GM19351 (cell line): ENCODE measurements around the gene AQP5.

Experiments used
- ATAC-seq: cut with Tn5 transposase; IDR thresholded peaks from one replicate; pipeline ENCODE4 v1.9.1; 2021; ENCODE audit warnings: mild to moderate bottlenecking, moderate library complexity; ENCODE audit not compliant: unreplicated experiment

The AQP5 gene

DNA sequence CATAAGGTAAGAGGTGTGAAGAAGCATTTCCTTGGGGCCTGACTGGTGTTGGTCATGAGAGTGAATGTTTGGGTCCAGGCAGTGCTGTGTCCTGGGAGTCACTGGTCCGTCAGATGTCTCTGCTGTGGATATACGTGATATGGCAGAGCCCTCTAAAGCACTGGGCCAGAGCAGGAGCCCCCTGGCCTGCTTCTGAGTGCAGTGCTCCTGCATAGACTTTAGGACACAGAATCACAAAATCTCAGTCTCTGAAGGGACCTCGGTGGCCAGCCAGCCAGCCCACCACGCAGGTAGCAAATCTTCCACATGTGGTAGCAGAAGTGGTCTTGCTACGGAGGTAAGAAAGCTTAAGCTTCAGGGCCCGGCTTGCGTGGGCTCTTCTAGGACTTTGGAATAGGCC, 29.6 kb upstream of the AQP5 start:
- no peak for ATAC-seq

GRCh38 chr12:49932533-49933130, 29.0 kb upstream of the AQP5 start:
- no peak for ATAC-seq

- ATAC-seq, result no peak
Observed at GRCh38 chr12:49933796-49934195, 27.9 kb upstream of the AQP5 start.

DNA sequence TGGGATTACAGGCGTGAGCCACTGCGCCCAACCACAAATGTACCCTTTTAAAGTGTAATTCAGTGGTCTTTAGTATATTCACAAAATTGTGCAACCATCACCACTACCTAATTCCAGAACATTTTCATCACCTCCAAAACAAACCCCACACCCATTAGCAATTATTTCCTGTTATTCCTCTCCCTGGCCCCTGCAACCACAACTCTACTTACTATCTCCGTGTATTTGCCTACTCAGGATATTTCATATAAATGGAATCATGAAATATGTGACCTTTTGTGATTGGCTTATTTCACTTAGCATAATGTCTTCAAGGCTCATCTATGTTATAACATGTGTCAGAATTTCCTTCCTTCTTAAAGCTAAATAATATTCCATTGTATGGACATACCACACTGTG, 27.2 kb upstream of the AQP5 start:
- no peak for ATAC-seq

- no peak for ATAC-seq
Observed at GRCh38 chr12:49936925-49937324, 24.7 kb upstream of the AQP5 start.

- ATAC-seq, result no peak
Observed at GRCh38 chr12:49937639-49938300, 23.9 kb upstream of the AQP5 start.

DNA sequence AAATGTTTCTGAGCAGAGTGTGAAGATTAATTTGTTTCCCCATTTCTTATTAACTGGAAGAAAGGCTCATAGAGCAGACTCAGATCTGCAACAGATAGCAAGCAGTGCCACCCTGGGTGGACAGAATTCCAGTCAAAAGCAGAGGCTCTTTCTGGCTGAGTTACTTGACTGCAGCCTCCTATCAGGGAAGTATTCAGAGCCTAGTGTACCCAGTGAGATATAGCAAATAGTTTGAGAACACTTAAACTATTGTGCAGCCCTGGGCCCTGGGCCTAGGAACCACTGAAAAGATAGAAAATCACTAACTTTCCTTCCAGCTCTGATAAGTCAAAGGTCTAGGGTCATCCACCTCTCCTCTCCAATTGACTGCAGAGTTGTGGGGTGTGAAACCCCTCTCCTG, 22.4 kb upstream of the AQP5 start:
- no peak for ATAC-seq

DNA sequence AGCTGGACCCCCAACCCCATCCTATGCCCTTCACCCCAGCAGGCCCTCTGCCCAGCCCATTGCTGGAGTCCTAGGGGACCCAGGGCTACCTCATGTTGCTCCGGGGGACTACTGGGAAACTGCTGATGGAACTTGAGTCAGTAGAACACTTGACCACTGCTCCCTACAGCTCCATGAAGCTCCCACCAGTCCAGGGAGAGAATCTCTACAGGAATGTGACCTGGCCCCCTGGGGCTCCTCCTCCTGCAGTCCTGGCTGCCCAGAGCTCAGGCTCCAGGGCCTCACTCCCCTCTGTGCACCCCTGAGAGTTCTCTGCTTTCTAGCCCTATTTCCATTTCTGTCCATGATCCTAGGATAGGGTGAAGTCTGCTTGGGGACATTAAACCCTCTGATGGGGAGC, 22.0 kb upstream of the AQP5 start:
- no peak for ATAC-seq

GRCh38 chr12:49941556-49942511, 19.8 kb upstream of the AQP5 start:
- ATAC-seq, result no peak

- no peak for ATAC-seq
Observed at GRCh38 chr12:49942512-49942893, 19.2 kb upstream of the AQP5 start.

- ATAC-seq, result no peak
Observed at GRCh38 chr12:49942921-49943624, 18.6 kb upstream of the AQP5 start.

GRCh38 chr12:49943625-49943960, 18.1 kb upstream of the AQP5 start:
- ATAC-seq, result no peak

DNA sequence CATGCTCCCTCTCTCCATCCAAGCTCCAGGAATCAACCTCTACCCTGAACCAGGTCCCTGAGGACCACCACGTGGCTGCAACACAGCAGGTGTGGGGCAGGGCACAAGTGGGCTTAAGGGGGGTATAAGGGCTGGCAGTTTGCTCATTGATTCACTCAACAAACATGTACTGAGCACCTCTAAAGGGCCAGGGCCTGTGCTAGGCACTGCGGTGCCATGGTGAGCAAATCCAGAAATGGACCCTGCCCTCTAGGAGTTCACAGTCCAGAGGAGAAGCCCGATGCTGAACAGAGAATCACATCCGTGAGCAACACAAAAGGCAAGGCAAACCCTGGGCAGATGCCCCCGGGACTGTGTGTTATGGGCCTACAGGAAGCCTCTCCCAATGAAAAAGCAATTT, 17.6 kb upstream of the AQP5 start:
- no peak for ATAC-seq

GRCh38 chr12:49944718-49945117, 17.0 kb upstream of the AQP5 start:
- no peak for ATAC-seq

DNA sequence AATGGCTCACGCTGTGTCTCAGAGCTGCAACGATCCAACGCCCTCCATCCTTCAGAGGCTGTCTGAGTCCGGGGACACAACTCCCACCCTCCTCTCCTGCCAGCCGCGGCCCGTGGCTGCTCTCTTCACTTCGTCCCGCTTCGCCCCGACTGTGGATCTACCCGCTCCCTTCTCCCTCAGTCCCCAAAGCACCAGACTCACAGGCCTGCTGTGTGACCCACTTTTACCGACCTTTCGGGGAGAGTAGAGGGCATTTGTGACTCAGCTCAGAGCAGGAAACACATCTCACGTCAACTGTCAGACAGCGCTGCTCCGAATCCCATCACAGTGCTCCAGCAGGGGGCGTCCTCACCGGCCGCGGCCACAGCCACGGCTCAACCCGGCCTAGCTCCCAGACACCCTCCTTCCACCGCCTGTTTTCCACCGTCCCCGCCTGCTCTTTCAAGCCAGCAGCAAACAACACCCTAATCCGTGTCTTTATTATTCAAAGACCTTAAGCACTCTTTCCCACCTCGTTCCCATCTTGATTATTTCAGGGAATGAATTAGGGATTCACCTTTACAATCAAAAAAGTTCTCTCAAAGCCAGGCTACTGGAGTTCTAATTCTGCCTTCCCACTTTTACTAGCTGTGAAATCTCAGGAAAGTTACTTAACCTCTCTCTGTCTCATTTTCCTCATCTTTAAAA, 16.1 kb upstream of the AQP5 start:
- peak; percentile 83 for ATAC-seq

DNA sequence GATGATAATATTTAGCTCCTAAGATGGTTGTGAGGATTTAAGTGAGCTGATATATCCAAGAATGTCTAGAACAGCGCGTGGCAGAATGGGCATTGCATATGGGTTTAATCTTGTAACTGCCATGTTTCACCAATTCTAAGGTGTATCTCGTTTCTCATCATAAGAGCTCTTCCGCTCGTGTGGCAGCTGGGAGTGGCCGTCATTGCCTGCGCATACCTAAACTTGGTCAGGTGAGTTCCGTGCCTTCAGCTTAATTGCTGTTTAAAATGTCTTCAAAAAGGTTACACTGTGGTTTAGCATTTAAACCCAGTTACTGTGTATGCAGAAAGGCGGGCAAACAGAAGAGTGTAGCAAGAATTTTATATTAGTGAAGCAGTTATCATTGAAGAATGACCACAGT, 15.6 kb upstream of the AQP5 start:
- no peak for ATAC-seq

GRCh38 chr12:49946497-49946896, 15.2 kb upstream of the AQP5 start:
- ATAC-seq, result no peak

DNA sequence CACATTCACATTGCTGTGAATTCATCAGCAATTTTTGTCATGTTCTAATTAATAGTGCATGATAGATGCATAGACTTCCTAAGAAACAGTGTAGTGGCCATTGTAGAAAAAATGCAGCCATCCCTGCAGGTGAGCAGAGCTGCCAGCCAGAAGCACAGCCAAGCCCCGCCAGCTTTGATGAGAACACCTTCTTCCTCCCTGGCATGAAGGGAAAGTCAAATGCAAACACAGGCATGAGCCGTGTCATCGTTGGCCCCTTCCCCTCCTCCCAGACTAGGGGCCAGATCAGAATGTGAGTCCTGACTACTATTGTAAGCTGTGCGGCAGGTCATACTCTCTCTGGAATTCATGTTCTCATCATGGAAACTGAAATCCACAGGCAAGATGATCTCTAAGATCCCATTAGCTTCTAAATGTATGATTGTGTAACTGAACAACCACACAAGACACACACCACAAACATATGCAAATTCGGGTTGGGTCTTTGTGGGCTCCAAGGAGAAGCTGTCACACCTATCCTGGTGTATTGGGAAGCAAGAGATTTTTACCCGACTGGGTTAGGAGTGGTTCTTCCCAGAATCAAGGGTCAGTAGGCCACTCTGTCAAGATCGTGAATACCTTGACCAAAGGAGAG, 14.0 kb upstream of the AQP5 start:
- no peak for ATAC-seq

GRCh38 chr12:49948866-49949845, 12.5 kb upstream of the AQP5 start:
- no peak for ATAC-seq
